GM08714 (cell line): ENCODE measurements around the gene ACSL5.

Experiments
- H3K4me3 ChIP-seq: fragments of 200-500 bp; sonication (Bioruptor generic); 2 replicates; pipeline ENCODE4 v1.5.1; 2014; ENCODE audit warnings: mild to moderate bottlenecking, low read length, inconsistent platforms
- ZNF274 ChIP-seq: IDR thresholded peaks from 2 replicates; pipeline ENCODE4 v1.6.1; 2012; ENCODE audit warnings: mild to moderate bottlenecking, low read depth, low read length

The ACSL5 gene

DNA sequence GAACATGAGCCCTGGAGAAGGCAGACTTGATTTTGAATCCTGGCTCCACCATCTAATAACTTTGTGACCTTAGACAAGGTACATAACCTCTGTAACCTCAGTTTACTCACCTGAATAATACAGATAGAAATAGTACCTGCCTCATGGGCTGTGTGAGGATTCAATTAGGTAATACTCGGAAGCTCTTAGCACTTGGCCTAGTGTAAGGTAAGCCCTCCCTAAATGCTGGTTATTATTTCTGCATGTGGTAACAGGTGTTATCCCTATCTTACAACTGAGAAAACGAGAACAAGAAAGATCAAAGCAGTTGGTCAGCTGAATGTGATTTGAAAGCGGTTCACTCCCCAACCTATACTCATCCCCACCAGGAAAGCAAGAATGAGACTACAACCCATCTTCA is 28.7 kb upstream of the ACSL5 start:
- TF ChIP-seq ZNF274 = no peak
- no peak overlapping the region for H3K4me3 ChIP-seq

DNA sequence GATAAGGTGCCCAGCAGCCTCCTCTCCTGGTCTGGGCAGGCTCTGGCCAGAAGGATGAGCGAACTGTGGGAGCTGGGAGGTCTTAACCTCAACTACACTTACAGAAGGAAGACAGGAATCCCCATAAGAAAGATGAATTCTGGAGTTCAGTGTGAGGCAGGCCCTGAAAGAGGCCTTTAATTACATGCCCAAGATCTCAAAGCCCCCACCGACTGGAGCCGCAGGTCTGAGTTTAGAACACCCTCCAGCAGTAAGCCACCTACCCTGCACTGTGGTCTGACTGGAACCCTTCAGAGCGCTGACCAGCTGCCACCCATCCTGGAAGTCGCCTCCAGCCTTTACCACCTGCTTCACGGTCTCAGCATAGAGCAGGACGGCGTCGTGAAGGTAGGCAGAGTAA is 28.2 kb upstream of the ACSL5 start:
- H3K4me3 ChIP-seq = no peak overlapping the region
- TF ChIP-seq ZNF274 = no peak

GRCh38 chr10:112346774-112347173 is 27.1 kb upstream of the ACSL5 start:
- no peak overlapping the region for H3K4me3 ChIP-seq
- TF ChIP-seq ZNF274 = no peak

DNA sequence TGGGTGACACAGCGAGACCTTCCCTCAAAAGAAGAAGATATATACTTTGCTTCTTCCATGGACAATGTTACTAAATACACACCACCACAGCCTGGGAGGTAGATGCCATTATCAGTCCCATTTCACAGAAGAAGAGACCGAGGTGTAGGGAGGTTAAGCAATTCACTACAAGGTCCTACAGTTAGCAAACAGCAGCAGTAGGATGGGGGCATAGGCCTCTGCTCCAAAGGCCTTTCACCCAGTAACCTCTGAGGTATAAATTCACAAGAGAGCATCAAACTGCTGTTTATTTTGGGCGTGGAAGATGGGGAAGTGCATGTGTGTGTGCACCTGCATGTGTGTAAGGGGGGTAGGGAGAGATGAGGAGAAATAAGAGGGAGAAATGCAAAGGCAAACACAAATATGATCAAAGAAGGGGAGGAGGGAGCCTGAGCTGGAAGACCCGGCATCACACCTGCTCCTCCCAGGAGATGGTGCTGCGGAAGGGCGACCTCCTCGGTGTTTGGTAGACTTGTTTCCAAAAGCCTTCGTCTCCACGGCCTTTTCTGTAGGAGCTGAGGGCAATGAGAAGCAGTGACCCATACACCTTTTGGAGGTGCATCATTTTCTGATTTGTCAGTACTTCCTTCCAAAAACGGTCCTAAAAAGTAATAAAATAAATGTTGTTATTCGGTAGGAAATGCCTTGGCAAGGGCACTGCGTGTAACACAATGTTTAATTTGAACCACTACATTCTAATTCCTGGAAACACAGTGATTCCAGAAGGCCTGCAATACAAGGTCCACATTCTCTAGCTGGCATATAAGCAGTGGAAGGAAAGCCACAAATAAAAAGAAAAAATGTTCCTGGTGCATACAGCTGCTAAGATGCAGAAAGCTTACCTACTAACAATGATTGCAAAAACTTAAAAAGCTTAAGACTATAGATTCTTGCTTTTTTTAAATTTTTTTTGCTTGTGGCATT is 25.9 kb upstream of the ACSL5 start:
- TF ChIP-seq ZNF274 = no peak
- H3K4me3 ChIP-seq = no peak overlapping the region

DNA sequence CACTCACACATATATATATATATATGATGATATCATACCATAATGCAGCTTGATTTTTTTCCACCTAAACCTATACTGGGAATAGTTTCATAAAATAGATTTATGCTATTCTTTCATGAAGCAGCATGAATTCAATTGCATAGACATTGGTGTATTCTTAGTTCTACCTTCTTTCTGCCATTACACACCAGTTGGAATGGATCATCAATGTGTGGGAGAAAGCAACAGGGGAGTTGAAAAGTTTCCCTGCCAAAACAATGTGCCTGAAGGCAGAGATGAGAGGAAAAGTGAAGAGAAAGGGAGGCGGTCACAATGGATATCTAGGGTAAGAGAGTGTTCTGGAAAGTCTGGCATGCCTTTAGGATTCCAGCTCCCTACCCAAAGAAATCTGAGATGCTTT is 25.2 kb upstream of the ACSL5 start:
- no peak overlapping the region for H3K4me3 ChIP-seq
- no peak for TF ChIP-seq ZNF274

DNA sequence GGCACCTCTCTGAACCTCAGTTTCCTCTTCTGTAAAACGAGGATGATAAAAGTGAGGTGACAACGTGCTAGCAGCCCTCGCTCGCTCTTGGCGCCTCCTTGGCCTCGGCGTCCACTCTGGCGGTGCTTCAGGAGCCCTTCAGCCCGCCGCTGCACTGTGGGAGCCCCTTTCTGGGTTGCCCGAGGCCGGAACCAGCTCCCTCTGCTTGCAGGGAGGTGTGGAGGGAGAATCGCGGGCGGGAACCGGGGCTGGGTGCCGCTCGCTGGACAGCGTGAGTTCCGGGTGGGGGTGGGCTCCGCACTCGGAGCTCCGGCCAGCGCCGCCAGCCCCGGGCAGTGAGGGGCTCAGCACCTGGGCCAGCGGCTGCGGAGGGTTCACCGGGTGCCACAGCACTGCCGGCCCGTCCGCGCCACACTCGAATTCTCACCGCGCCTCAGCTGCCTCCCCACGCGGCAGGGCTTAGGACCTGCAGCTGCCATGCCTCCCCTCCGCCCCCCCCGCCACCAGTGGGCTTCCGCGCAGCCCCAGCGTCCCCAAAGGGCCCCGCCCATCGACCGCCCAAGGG is 24.3 kb upstream of the ACSL5 start:
- no peak overlapping the region for H3K4me3 ChIP-seq
- no peak for TF ChIP-seq ZNF274

- no peak for TF ChIP-seq ZNF274
- H3K4me3 ChIP-seq = no peak overlapping the region
These were observed 22.8 kb upstream of the ACSL5 start for GRCh38 chr10:112351146-112351545.

DNA sequence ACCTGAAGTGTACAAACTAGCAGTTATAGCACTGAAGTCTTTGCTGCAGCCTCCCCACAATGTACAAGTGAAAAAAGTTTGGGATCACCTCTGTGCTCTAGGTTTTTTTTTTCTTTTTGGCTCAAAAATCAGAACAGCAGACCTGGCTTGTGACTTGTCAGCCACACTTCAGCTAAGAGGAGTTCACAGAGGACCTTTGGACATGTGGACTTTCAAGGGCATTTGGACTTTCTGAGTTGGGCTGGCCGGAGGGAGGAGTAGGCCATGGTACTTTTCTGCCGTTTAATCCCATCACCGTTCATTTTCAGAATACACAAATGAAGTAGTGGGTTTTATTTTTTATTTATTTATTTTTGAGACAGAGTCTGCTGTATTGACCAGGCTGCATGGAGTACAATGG is 21.9 kb upstream of the ACSL5 start:
- no peak overlapping the region for H3K4me3 ChIP-seq
- no peak for TF ChIP-seq ZNF274

GRCh38 chr10:112353046-112353445 is 20.9 kb upstream of the ACSL5 start:
- no peak for TF ChIP-seq ZNF274
- no peak overlapping the region for H3K4me3 ChIP-seq

- no peak overlapping the region for H3K4me3 ChIP-seq
- TF ChIP-seq ZNF274 = no peak
These were observed 17.2 kb upstream of the ACSL5 start for GRCh38 chr10:112356686-112357085.

- no peak overlapping the region for H3K4me3 ChIP-seq
- TF ChIP-seq ZNF274 = no peak
These were observed 14.2 kb upstream of the ACSL5 start for GRCh38 chr10:112359606-112360307.

DNA sequence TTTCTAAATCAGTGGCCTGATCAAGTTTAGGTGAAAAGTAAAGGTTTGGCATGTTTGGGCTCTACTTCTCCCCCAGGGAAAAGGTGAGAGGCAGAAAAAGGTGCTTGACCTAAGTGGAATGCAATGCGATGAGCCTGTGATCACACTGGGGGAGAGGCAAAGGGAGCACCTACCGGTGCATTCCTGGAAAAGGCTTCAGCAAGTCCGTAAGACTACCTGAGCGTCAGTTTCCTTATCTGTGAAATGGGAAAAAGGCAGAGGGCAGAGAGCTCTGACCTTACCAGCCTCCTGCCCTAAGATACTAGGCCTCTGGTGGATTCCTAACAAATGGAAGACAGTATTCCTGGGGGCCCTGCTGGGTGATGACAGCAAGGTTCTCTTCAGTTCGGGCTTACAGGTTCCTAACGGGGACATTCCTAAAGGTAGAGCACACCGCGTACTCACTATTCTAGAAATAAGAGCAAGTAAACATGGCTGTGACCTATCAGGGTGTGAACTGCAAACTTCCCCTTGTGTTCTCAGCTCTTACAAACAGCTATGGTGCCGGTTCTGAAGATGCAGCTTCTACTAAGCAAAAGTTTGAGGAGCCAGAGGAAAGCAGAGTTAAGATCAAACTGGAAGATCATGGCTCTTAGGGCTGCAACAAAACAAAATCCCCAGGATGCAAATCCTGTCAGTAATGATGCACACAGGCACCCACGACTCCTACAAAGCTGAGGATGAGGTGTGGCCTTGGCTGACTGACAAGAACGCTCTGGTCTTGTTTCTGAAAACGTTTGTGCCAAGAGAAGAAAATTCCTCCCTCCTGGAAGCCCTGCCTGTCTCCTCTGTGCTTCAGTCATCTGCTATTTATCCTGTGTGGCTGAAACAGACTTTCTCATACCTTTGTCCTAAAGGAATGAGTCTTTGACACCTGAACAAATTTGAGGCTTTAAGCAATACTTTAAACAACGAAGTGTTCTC is 13.3 kb upstream of the ACSL5 start:
- no peak overlapping the region for H3K4me3 ChIP-seq
- TF ChIP-seq ZNF274 = no peak

DNA sequence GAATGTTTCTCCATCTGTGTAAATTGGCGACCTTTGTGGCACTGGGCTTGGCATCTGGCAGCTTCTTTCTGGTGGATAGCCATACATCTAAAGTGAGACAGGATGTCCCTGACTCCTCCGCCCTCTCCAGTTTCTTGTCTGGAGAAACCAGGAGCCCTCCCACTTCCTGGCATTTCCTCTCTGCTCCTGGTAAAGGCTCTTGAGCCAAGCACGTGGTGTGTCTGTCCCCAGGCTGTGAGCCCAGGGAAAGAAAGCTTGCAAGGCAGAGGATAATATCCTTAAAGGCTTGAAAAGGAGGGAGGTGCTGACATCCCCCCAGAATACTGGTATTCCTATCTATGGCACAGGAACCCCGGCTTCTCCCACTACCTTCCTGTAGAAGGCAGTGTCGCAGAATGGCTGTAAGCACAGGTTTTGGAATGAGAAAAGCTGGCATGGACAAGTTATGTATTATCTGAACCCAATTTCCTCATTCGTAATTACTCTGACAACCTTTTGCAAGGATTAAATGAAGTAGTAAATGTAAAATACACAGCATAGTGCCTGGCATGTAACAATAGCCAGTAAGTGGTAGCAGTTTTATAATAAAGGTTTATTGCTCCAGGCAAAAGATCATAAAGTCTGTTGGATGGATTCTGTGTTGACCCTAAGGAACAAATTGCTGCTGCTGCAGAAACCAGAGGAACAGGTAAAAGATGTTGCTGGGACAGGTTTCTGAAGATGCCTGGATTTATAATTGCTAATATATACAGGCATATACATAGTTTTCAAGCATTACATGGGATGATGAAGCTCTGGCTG is 11.8 kb upstream of the ACSL5 start:
- H3K4me3 ChIP-seq = no peak overlapping the region
- TF ChIP-seq ZNF274 = no peak
